HG02973 (cell line): Measurements from ENCODE around the gene ADCY1.

Source experiments
- ATAC-seq: cut with Tn5 transposase; IDR thresholded peaks from one replicate; pipeline ENCODE4 v1.9.1; 2021; ENCODE audit warnings: moderate library complexity; ENCODE audit not compliant: unreplicated experiment

Gene ADCY1

DNA sequence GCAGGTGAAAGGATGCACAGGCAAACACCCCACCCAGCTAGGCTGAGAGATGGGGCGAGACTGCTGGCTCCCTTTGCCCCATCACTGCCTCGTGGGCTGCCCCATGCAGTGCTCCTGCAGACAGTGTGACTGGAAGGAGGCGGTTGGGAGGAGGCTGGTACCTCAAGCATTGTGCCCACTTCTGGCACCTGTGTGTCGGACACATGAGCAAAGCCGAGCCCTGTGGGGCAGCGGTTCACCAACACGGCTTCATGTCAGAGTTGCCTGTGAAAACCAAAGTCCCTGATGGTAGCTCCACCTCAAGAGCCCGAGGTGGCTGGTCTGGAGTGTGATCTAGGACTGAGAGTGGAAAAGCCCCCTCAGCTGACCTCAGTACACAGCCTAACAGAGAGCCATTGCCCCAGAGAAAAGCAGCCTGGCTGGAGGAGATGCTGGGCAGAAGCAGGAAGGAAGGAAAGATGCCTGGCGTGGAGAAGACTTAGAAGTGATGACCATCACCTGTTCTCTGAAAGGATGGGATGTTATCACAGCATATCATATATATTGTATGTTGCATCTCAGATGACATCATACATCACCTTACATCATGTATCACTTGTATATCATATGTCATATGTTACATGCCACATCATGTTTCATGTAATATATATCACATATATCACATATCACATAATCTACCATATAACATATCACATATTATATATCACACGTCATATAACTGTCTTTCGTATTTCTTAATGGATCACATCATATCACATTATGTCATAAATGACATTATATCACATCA, 75.6 kb downstream of the ADCY1 start:
- ATAC-seq: no peak

- ATAC-seq: no peak
Observed at GRCh38 chr7:45650404-45651394, 76.5 kb downstream of the ADCY1 start.

DNA sequence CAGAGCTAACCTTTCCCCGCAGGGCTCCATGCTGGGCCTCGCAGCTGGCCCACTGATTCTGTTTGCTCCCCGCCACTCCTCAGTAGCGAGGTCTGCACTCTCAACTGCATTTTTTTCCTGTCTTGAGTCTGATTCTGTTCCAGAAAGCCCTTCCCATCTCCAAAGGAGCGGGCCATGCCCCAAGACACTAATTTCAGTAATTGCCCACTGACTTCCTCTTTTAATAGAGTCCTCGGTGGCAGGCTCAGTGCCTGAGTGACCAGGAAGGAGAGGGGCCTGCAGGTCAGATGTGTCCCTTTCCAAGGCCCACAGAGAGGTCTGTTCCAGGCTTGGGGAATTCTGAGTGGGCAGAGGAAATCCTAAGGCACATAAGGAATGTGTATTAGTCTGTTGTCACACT, 77.4 kb downstream of the ADCY1 start:
- no peak for ATAC-seq

- no peak for ATAC-seq
Observed at GRCh38 chr7:45652630-45653029, 78.5 kb downstream of the ADCY1 start.

GRCh38 chr7:45653209-45653907, 79.2 kb downstream of the ADCY1 start:
- no peak for ATAC-seq

DNA sequence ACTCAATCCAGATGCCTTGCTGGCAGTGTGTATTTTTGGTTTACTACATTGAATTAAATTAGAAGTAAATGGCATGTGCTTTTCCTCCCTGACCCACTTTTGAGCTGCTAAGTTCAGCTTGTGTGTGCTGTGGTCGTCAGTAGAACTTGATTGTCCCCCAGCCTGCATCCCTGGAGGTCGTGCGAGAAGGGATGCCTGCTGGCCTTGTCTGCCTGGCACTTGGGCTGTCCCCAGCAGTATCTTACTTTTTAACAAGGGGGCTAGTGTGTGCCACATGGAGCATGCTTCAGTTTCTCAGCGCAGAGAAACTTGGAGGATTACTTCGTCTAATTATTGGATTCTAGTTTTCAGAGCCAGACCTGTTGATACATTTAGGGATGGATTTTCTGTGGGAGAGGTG, 80.2 kb downstream of the ADCY1 start:
- no peak for ATAC-seq

DNA sequence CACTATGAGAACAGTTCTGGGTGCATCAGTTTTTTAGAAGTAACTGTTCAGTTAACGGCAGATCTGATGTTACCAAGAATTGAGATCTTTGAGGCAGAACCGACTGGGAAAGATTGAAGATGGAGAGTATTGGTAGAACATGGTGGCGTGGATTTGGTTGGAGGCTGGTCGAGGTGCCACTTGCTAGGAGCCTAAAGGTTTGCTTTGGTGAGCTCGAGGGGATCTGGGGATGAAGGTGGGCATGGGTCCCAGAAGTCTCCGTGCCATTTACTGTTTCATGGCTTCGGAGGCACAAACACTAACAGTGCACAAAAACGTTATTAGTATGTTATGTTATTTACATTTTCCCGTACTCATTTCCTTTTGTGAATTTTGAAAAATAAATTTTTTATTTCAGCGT, 81.4 kb downstream of the ADCY1 start:
- ATAC-seq: no peak

DNA sequence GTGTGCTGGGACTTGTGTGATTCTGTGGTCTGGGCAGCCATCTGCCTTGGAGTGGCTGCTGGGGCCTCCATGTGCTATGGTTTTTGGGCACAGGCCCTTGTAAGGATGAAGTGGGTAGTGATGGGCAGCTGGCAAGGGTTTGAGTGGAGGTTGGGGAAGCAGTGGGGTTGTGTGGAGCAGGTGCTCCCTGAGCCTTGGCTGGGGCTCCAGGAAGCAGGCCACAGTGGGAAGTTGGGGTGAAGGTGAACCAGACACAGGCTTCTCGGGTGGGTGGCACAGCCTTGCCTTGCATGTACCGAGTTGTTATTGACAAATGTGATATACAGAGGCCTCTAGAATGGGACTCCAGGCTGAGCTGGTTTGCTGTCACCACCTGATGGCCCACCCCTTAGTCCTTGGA, 82.3 kb downstream of the ADCY1 start:
- no peak for ATAC-seq

- no peak for ATAC-seq
Observed at GRCh38 chr7:45657136-45657889, 83.1 kb downstream of the ADCY1 start.

GRCh38 chr7:45657890-45658715, 83.9 kb downstream of the ADCY1 start:
- ATAC-seq: no peak

DNA sequence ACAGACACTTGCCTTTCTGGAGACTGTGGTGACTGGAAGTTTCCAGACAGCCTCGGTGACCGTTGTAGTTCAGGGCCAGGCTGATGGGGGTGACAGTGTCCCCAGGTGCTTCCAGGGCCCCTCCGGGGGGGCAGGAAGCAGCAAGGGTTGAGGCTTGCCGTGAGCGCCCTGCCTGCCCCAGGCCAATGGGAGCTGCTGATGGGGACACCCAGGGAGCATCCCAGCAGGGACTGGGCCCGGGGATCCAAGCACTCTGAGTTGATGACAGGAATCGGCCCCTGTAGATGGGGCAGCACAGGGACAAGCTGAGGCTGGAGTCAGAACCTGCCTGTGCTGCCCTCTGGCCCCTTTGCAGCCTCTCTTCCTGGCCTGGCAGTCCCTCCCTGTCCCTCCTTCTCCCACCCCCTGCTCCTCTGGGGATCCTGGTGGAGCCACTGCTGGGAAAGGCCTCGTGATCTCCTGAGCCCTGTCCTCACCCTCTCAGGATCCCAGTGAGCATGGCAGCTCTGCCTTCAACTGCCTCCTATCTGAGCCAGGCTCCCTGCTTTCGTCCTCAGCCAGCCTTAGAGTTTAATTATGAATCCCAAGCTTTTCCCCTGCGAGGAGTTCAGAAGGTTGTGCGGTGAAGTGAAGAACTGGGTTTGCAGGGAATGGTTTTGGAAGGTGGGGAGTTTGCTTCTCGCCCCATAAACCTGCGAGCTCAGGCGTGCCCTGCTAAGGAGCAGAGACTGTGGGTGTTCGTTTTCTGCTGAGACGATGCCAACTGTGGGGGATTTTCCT, 84.7 kb downstream of the ADCY1 start:
- ATAC-seq: no peak

DNA sequence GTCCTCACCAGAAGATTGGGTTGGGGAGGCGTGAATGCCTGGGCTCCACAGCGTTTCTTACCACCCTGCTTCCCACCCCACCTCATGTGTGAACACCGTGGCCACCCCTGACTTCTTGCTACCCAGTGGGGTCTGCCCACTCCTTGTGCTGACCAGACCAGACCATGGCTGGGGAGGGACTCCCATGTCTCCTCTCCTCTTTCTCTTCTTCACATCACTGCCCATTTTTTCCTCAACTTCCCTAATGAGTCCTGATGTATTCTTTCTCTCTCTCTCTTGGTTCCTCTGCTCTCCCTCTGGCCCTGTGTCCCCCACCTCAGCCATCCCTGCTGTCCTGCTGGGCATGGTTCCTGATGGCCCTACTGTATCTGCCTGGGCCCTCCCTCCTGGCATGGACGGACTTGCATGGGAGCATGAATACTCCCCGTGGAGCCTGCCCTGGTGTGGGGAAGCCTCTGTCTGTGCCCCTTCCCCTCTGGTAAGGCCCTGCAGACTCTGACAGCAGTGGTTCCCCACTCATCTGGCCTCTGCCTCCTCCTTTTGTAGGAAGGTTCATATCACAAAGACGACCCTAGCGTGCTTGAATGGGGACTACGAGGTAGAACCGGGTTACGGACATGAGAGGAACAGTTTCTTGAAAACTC, 85.5 kb downstream of the ADCY1 start:
- ATAC-seq: no peak

DNA sequence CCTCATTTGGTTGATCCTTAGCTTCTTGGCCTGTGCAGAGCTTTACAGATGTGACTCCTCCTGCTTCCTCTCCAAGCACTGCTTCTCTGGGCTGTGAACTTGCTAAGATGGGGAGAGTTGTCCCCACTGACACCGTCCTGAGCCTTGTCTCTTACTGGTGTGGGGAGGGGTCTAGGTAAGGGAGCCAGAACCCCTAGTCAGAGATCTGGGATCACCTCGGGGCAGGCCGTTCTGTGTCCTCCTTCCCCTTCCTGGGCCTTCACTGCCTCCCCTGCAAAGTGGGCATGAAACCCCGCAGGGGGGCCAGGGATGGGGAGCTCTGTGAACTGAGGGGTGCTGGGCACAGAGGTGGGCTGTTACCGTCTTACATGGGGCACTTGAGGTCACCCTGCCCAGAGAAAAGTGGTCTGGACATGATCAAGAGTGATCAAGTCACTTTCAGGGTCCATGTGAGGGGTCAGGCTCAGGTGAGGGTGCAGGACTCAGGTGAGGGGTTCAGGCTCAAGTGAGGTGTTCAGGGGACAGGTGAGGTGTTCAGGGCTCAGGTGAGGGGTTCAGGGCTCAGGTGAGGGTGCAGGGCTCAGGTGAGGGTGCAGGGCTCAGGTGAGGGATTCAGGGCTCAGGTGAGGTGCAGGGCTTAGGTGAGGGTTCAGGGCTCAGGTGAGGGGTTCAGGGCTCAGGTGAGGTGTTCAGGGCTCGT, 86.2 kb downstream of the ADCY1 start:
- no peak for ATAC-seq

GRCh38 chr7:45660901-45661211, 86.7 kb downstream of the ADCY1 start:
- ATAC-seq: no peak

DNA sequence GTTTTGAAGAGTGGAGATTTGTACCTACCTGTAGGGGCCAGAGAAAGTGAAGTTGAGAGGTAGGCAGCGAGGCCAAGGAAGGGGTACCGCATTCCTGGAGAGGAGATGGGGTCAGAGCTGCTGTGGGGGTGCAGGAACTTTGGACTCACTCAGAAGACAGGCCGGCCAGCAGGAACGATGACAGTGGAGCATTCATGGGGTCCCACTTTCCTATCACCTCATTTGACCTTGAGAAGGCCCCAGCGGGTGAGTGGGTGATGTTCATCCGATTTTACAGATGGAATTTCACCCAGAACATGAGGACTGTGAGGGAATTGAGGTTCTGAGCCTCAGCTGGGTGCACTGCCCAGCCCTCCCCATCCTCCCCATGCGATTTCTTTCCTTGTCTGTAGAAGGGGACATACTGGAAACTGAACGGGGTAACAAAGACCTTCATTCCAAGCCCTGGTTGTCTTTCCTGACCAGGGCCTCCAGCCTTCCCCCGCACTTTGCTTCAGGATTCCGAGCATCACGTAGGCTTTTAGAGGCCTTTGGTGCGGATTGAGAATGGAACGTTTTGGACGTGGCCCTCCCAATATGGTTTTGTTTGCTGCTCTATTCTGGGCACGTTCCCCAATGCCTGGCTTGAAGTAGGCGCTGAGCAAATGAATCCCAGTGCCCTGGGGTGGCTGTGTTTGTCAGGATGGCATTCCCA, 87.3 kb downstream of the ADCY1 start:
- no peak for ATAC-seq

DNA sequence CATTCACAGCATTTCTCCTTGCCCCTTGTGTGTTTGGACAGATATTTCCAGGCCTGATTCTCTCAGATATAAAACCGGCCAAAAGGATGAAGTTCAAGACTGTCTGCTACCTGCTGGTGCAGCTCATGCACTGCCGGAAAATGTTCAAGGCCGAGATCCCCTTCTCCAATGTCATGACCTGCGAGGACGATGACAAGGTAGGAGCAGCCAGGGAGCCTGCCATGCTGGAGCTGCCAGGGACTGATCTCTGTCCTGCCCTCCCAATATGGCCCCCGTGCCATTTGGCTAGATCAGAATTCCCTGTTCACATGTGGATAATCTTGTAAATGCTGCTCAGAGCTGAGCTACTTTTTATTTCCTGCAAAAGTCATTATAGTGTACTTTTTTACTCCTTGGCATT, 87.8 kb downstream of the ADCY1 start:
- ATAC-seq: no peak

DNA sequence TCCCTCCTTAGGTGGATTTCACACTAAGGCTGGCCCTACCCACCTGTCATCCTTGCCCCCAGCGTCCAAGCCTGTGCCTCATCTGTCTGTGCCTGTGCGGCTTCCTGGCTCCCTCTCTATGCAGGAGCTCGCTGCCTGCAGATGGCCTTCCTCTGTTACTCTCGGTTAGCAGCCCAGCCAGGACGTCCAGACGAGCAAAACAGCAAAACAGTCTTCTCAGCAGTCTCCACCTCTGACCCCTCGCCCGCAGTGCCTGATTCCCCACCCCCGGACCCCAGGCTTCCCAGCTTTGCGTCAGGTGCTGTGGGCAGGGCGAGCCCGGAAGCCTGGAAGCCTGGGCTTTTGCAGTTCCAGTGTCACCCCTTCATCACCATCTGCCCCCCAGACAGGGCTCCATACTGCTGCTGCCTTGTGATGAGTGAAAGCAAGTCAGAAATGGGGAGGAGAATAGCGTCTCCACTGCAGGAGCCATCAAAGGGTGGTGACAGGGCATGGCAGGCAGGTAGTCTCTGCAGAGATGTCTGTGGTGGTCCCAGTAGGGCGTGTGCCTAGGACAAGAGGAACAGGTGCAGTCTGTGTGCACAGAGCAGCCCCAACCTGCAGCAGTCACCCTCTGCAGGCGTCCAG, 88.5 kb downstream of the ADCY1 start:
- no peak for ATAC-seq
